HepG2 (cell line): ENCODE data around the gene TLCD3B. TPM values are rescaled to one million over a fixed set of nuclear protein-coding genes. Genes with fewer than 3 reads are reported as not detected.

Experiments
- ATF1 ChIP-seq: IDR thresholded peaks from 2 replicates; pipeline ENCODE4 v1.6.1; 2016; ENCODE audit warnings: mild to moderate bottlenecking, control low read depth
- CBX5 ChIP-seq: sonication (generic); formaldehyde crosslinking; IDR thresholded peaks from 2 replicates; pipeline ENCODE4 v1.4.0; 2020; ENCODE audit warnings: missing genetic modification reagents, borderline replicate concordance
- FIP1L1 ChIP-seq: fragments of 200-400 bp; formaldehyde crosslinking; IDR thresholded peaks from 2 replicates; pipeline ENCODE4 v1.6.1; 2018; ENCODE audit warnings: low read depth, mild to moderate bottlenecking, low read length, moderate library complexity, borderline replicate concordance; ENCODE audit not compliant: insufficient read depth
- FOXA3 ChIP-seq: IDR thresholded peaks from 2 replicates; pipeline ENCODE4 v1.6.1; 2016; ENCODE audit warnings: missing genetic modification reagents, missing compliant biosample characterization
- HOXA7 ChIP-seq: sonication (generic); formaldehyde crosslinking; IDR thresholded peaks from 2 replicates; pipeline ENCODE4 v1.8.1; 2022; ENCODE audit warnings: mild to moderate bottlenecking, missing genetic modification reagents, moderate library complexity
- KMT2A ChIP-seq: sonication (generic); formaldehyde crosslinking; IDR thresholded peaks from 2 replicates; pipeline ENCODE4 v1.4.0; 2020; ENCODE audit warnings: missing genetic modification reagents
- NBN ChIP-seq: fragments of 450-650 bp; conservative IDR thresholded peaks from 2 replicates; pipeline ENCODE4 v1.6.1; 2017
- NFRKB ChIP-seq: fragments of 450-650 bp; IDR thresholded peaks from 2 replicates; pipeline ENCODE4 v1.6.1; 2017
- RNF2 ChIP-seq: fragments of 450-650 bp; conservative IDR thresholded peaks from 2 replicates; pipeline ENCODE4 v1.6.1; 2016; ENCODE audit warnings: low read depth
- SAP130 ChIP-seq: IDR thresholded peaks from 2 replicates; pipeline ENCODE4 v1.6.1; 2016; ENCODE audit warnings: low read depth
- TCF12 ChIP-seq, 2 experiments: fragments of 450-650 bp in 1 of 2; sonication (generic) in 1 of 2; formaldehyde crosslinking in 1 of 2; IDR thresholded peaks; 2 replicates each; pipeline versions ENCODE4 v1.6.1 to v1.8.0; 2017 to 2022; ENCODE audit warnings: antibody characterized with exemption in 1 of 2, mild to moderate bottlenecking in 1 of 2, missing genetic modification reagents in 1 of 2, moderate library complexity in 1 of 2
- TEAD3 ChIP-seq: optimal IDR thresholded peaks from 2 replicates; pipeline ENCODE3; 2016; ENCODE audit warnings: borderline replicate concordance
- TGIF2 ChIP-seq: IDR thresholded peaks from 2 replicates; pipeline ENCODE4 v1.6.1; 2016; ENCODE audit warnings: control low read depth, missing compliant biosample characterization
- TP53 ChIP-seq: sonication (generic); formaldehyde crosslinking; conservative IDR thresholded peaks from 2 replicates; pipeline ENCODE4 v1.4.0; 2020; ENCODE audit warnings: missing genetic modification reagents
- XBP1 ChIP-seq: sonication (generic); formaldehyde crosslinking; IDR thresholded peaks from 2 replicates; pipeline ENCODE4 v1.5.0; 2020; ENCODE audit warnings: missing genetic modification reagents
- ZBTB7A ChIP-seq: sonication (generic); formaldehyde crosslinking; IDR thresholded peaks from 2 replicates; pipeline ENCODE4 v1.8.0; 2022; ENCODE audit warnings: mild to moderate bottlenecking, missing genetic modification reagents
- ZFP36L1 ChIP-seq: sonication (generic); formaldehyde crosslinking; IDR thresholded peaks from 2 replicates; pipeline ENCODE4 v1.8.0; 2022; ENCODE audit warnings: mild to moderate bottlenecking, missing genetic modification reagents, moderate library complexity
- ZFP41 ChIP-seq: sonication (generic); formaldehyde crosslinking; IDR thresholded peaks from 2 replicates; pipeline ENCODE4 v1.4.0; 2020; ENCODE audit warnings: mild to moderate bottlenecking, missing genetic modification reagents, borderline replicate concordance
- ZNF101 ChIP-seq: sonication (generic); formaldehyde crosslinking; IDR thresholded peaks from 2 replicates; pipeline ENCODE4 v1.4.0; 2020; ENCODE audit warnings: mild to moderate bottlenecking, low read depth, missing genetic modification reagents, borderline replicate concordance
- ZNF17 ChIP-seq: sonication (generic); formaldehyde crosslinking; IDR thresholded peaks from 2 replicates; pipeline ENCODE4 v1.5.0; 2020; ENCODE audit warnings: mild to moderate bottlenecking, missing genetic modification reagents
- polyA plus RNA-seq, 8 experiments: library from polyadenylated mRNA; depleted of rRNA in 3 of 8; stranded (reverse) in 7 of 8; unstranded in 1 of 8; fragments of >200 nt; fragmentation: Illumina TruSeq in 4 of 8; extraction: Trizol in 4 of 8; gene quantifications; 2 replicates each; pipeline versions ENCODE4 v1.2.1 to v1.2.3, GENCODE V29; 2011 to 2016; ENCODE audit warnings: low read depth in 4 of 8, missing spikeins in 1 of 8, mixed read lengths in 1 of 8; ENCODE audit not compliant: insufficient read depth in 1 of 8
- total RNA-seq, 5 experiments: library from RNA; depleted of rRNA; stranded (reverse); fragments of >200 nt; fragmentation: Illumina TruSeq; extraction: Trizol; gene quantifications; 2 replicates each; pipeline ENCODE4 v1.2.3, GENCODE V29; 2016; ENCODE audit warnings: low read depth in 1 of 5
- TF ChIP-seq, protein P1 (sequence below): sonication (generic); formaldehyde crosslinking; IDR thresholded peaks from 2 replicates; pipeline ENCODE4 v1.4.0; 2020; ENCODE audit warnings: missing genetic modification reagents
- TF ChIP-seq, protein P2 (sequence below): sonication (generic); formaldehyde crosslinking; IDR thresholded peaks from 2 replicates; pipeline ENCODE4 v1.4.0; 2020; ENCODE audit warnings: mild to moderate bottlenecking, missing genetic modification reagents
- TF ChIP-seq, protein P3 (sequence below): sonication (generic); formaldehyde crosslinking; conservative IDR thresholded peaks from 2 replicates; pipeline ENCODE4 v1.4.0; 2020; ENCODE audit warnings: missing genetic modification reagents

Gene TLCD3B
- total and polyA plus RNA-seq, 2 of the 13 experiments (the other 11 are each of a cell fraction or from before 2014, with no cell fraction given), result not detected

DNA sequence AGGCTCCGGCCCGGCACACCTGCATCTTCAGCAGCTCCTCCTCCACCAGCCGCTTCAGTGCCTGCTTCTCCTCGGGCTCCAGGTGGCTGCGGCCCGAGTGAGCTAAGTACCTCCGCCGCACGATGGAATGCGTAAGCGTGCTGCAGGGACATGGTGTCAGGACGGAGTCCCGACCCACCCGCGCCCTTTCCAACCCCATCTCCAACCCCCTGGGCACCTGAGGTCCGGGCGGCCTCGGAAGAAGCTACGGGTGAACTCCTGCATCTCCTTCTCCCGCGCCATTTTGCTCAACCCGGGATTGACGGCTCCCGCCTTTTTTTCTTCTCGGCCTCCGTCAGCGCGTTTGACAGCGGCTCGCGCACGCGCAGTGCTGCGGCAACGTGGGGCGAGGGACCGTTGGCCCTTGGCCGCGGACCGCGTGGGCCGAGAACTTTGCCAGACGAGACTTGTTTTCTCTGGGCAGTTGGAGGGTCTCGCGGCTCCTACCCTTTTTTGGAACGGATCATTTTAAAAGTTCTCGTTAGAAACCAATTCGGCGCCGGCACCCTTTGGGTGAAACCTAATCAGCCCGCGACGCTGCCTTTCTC, 35.7 kb downstream of the TLCD3B start, which contains the start of gene HIRIP3 (continued):
- peak; percentile 69; the same call in 1 of the 2 replicates for TF ChIP-seq ZNF101 (CRISPR knock-in tag)
- peak; percentile 77; the same call in 1 of the 2 replicates for TF ChIP-seq RNF2
- peak; percentile 95 for TF ChIP-seq TGIF2 (CRISPR knock-in tag)
- no peak for TF ChIP-seq TCF12 (IDR thresholded peaks at IDR 0.05)
- peak; percentile 52 for TF ChIP-seq TCF12 (CRISPR knock-in tag; IDR thresholded peaks at IDR 0.05)
- peak; percentile 61 for TF ChIP-seq SAP130 (CRISPR knock-in tag)
- 0 out of 2 replicates have a peak, but pooled peaks have one; percentile 72 for TF ChIP-seq TP53
- TF ChIP-seq CBX5, result 0 out of 2 replicates have a peak, but pooled peaks have one; percentile 11
- no peak for TF ChIP-seq FOXA3
- TF ChIP-seq ZFP36L1 (CRISPR knock-in tag), result no peak
- peak; percentile 28 for TF ChIP-seq XBP1
- no peak; the same call in 1 of the 2 replicates for TF ChIP-seq ZFP41 (CRISPR knock-in tag)
- TF ChIP-seq, protein P1, sequence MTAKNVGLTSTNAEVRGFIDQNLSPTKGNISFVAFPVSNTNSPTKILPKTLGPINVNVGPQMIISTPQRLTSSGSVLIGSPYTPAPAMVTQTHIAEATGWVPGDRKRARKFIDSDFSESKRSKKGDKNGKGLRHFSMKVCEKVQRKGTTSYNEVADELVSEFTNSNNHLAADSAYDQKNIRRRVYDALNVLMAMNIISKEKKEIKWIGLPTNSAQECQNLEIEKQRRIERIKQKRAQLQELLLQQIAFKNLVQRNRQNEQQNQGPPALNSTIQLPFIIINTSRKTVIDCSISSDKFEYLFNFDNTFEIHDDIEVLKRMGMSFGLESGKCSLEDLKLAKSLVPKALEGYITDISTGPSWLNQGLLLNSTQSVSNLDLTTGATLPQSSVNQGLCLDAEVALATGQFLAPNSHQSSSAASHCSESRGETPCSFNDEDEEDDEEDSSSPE (CRISPR knock-in tag), result peak; percentile 97
- TF ChIP-seq NBN, result no peak
- TF ChIP-seq NFRKB, result no peak
- TF ChIP-seq, protein P2, sequence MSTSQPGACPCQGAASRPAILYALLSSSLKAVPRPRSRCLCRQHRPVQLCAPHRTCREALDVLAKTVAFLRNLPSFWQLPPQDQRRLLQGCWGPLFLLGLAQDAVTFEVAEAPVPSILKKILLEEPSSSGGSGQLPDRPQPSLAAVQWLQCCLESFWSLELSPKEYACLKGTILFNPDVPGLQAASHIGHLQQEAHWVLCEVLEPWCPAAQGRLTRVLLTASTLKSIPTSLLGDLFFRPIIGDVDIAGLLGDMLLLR, result peak; percentile 84; the same call in 1 of the 2 replicates
- TF ChIP-seq TEAD3 (CRISPR knock-in tag), result no peak
- TF ChIP-seq, protein P3, sequence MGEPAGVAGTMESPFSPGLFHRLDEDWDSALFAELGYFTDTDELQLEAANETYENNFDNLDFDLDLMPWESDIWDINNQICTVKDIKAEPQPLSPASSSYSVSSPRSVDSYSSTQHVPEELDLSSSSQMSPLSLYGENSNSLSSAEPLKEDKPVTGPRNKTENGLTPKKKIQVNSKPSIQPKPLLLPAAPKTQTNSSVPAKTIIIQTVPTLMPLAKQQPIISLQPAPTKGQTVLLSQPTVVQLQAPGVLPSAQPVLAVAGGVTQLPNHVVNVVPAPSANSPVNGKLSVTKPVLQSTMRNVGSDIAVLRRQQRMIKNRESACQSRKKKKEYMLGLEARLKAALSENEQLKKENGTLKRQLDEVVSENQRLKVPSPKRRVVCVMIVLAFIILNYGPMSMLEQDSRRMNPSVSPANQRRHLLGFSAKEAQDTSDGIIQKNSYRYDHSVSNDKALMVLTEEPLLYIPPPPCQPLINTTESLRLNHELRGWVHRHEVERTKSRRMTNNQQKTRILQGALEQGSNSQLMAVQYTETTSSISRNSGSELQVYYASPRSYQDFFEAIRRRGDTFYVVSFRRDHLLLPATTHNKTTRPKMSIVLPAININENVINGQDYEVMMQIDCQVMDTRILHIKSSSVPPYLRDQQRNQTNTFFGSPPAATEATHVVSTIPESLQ (CRISPR knock-in tag), result 0 out of 2 replicates have a peak, but pooled peaks have one; percentile 9
- TF ChIP-seq FIP1L1, result peak; percentile 81; the same call in 1 of the 2 replicates
- no peak for TF ChIP-seq HOXA7
- no peak for TF ChIP-seq ATF1 (CRISPR knock-in tag)
- TF ChIP-seq ZBTB7A, result 0 out of 2 replicates have a peak, but pooled peaks have one; percentile 25
- TF ChIP-seq KMT2A (CRISPR knock-in tag), result 0 out of 2 replicates have a peak, but pooled peaks have one; percentile 15
- TF ChIP-seq ZNF17 (CRISPR knock-in tag), result peak; percentile 63; the same call in 1 of the 2 replicates
